ENCODE data around the gene URM1. TPM values are rescaled to one million over a fixed set of nuclear protein-coding genes. Genes with fewer than 3 reads are reported as not detected.

The URM1 gene
- total RNA-seq, 1 experiment from 2014 or later, result 84.8 TPM

GRCh38 chr9:128358090-128358489 is 13.1 kb upstream of the URM1 start:
- ChIA-PET POLR2A (ENCODE audit: low non-redundant PET) (no interaction called here), CTCF (no interaction called here)
- no peak overlapping the region for H3K4me3 ChIP-seq (ENCODE audit: low read depth, low read length, poor library complexity, severe bottlenecking)
- no TSS peak for BruUV-seq (replicated peaks)
- H3K4me1 ChIP-seq (ENCODE audit: insufficient read depth, low read length, poor library complexity, severe bottlenecking), result peaks cover 10% of the 10 kb centered on the region
- H3K27me3 ChIP-seq (replicated peaks; ENCODE audit: insufficient read depth, low read depth, low read length, poor library complexity), result no peaks in the 10 kb centered on the region
- intact Hi-C loops (cut with micrococcal nuclease; ENCODE audit: unreplicated experiment), result no loop called here
- no peak for DNase-seq (ENCODE audit: low spot score)
- no peak overlapping the region for H3K27ac ChIP-seq (ENCODE audit: low read depth, low read length, poor library complexity, severe bottlenecking)
- TF ChIP-seq EZH2 (IDR thresholded peaks at IDR 0.05; ENCODE audit: borderline replicate concordance, low read depth, low read length, poor library complexity, severe bottlenecking) (no peak), CTCF (conservative IDR thresholded peaks at IDR 0.05; ENCODE audit: low read depth, low read length) (no peak)
- H3K36me3 ChIP-seq (ENCODE audit: insufficient read depth, low read length, poor library complexity, severe bottlenecking), result peaks cover 12% of the 10 kb centered on the region
- H3K9me3 ChIP-seq (ENCODE audit: low read depth, low read length, poor library complexity, severe bottlenecking), result no peaks in the 10 kb centered on the region

- DNase-seq (ENCODE audit: low spot score), result no peak
- intact Hi-C loops (cut with micrococcal nuclease; ENCODE audit: unreplicated experiment), result no loop called here
- POLR2A ChIA-PET (ENCODE audit: low non-redundant PET), result no interaction called here
- CTCF ChIA-PET, result no interaction called here
- Histone ChIP-seq H3K27me3 (replicated peaks; ENCODE audit: insufficient read depth, low read depth, low read length, poor library complexity) (no peaks in the 10 kb centered on the region), H3K27ac (ENCODE audit: low read depth, low read length, poor library complexity, severe bottlenecking) (no peak overlapping the region), H3K36me3 (ENCODE audit: insufficient read depth, low read length, poor library complexity, severe bottlenecking) (peaks cover 12% of the 10 kb centered on the region), H3K4me1 (ENCODE audit: insufficient read depth, low read length, poor library complexity, severe bottlenecking) (peaks cover 10% of the 10 kb centered on the region), H3K4me3 (ENCODE audit: low read depth, low read length, poor library complexity, severe bottlenecking) (no peak overlapping the region), H3K9me3 (ENCODE audit: low read depth, low read length, poor library complexity, severe bottlenecking) (no peaks in the 10 kb centered on the region)
- BruUV-seq (replicated peaks), result no TSS peak
- TF ChIP-seq EZH2 (IDR thresholded peaks at IDR 0.05; ENCODE audit: borderline replicate concordance, low read depth, low read length, poor library complexity, severe bottlenecking), result no peak
- TF ChIP-seq CTCF (conservative IDR thresholded peaks at IDR 0.05; ENCODE audit: low read depth, low read length), result no peak
Measured at GRCh38 chr9:128358861-128359260, 12.3 kb upstream of the URM1 start.

DNA sequence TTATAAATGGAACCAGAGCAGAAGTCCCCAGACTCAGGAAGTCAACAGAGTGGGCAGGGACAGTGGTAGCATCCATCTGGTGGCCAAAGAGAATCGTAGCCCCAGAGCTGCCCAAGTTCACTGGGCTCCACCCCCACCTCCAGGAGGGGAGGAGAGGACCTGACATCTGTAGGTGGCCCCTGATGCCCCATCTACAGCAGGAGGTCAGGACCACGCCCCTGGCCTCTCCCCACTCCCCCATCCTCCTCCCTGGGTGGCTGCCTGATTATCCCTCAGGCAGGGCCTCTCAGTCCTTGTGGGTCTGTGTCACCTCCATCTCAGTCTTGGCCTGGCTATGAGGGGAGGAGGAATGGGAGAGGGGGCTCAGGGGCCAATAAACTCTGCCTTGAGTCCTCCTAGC is 10.3 kb upstream of the URM1 start:
- intact Hi-C loops (cut with micrococcal nuclease; ENCODE audit: unreplicated experiment), result no loop called here
- H3K4me1 ChIP-seq (ENCODE audit: insufficient read depth, low read length, poor library complexity, severe bottlenecking), result peaks cover 24% of the 10 kb centered on the region
- TF ChIP-seq CTCF (conservative IDR thresholded peaks at IDR 0.05; ENCODE audit: low read depth, low read length) (no peak), EZH2 (IDR thresholded peaks at IDR 0.05; ENCODE audit: borderline replicate concordance, low read depth, low read length, poor library complexity, severe bottlenecking) (no peak)
- CTCF ChIA-PET, result interaction anchor here (0.7 kb wide), 1 partner anchor 19 kb away, joined by 5 read pairs; no protein-coding TSS in a partner anchor
- no peak overlapping the region for H3K4me3 ChIP-seq (ENCODE audit: low read depth, low read length, poor library complexity, severe bottlenecking)
- no TSS peak for BruUV-seq (replicated peaks)
- peaks cover 4% of the 10 kb centered on the region for H3K36me3 ChIP-seq (ENCODE audit: insufficient read depth, low read length, poor library complexity, severe bottlenecking)
- H3K27me3 ChIP-seq (replicated peaks; ENCODE audit: insufficient read depth, low read depth, low read length, poor library complexity), result no peaks in the 10 kb centered on the region
- H3K27ac ChIP-seq (ENCODE audit: low read depth, low read length, poor library complexity, severe bottlenecking), result no peak overlapping the region
- POLR2A ChIA-PET (ENCODE audit: low non-redundant PET), result no interaction called here
- DNase-seq (ENCODE audit: low spot score), result no peak
- no peaks in the 10 kb centered on the region for H3K9me3 ChIP-seq (ENCODE audit: low read depth, low read length, poor library complexity, severe bottlenecking)

Data from A673 (cell line).